GM19395 (cell line): ENCODE results near the gene ABHD13.

Experiments used
- ATAC-seq: cut with Tn5 transposase; IDR thresholded peaks from one replicate; pipeline ENCODE4 v1.9.1; 2021; ENCODE audit warnings: mild to moderate bottlenecking, moderate library complexity; ENCODE audit not compliant: unreplicated experiment

ABHD13 gene

GRCh38 chr13:108281901-108282300 is 63.7 kb downstream of the ABHD13 start:
- no peak for ATAC-seq

GRCh38 chr13:108283110-108283509 is 64.9 kb downstream of the ABHD13 start:
- no peak for ATAC-seq
